SK-N-SH (cell line): ENCODE results near the gene FBN2. TPM values are rescaled to one million over a fixed set of nuclear protein-coding genes. Genes with fewer than 3 reads are reported as not detected.

Source experiments
- CTCF ChIA-PET: fragments of 300-600, 350-600 bp; formaldehyde crosslinking; extraction: SDS; loops from one replicate; lab custom pipeline; 2021; lab: Yijun Ruan, JAX
- POLR2A ChIA-PET: fragments of 350-600 bp; sonication (Branson Sonifier 250); formaldehyde crosslinking; extraction: SDS; loops from one replicate; lab custom pipeline; 2020; ENCODE audit warnings: antibody characterized with exemption, inconsistent platforms; lab: Yijun Ruan, JAX
- DNase-seq: peaks from one replicate; pipeline ENCODE4 v3.0.0; 2012
- H2AFZ ChIP-seq: fragments of 200-600 bp; sonication (generic); 2 replicates; pipeline ENCODE4 v1.8.1; 2016; ENCODE audit warnings: antibody characterized with exemption, mild to moderate bottlenecking, low read depth
- H3F3A ChIP-seq: fragments of 200-600 bp; sonication (generic); replicated peaks from 2 replicates; pipeline ENCODE3; 2016; ENCODE audit warnings: antibody characterized with exemption, mild to moderate bottlenecking; ENCODE audit not compliant: insufficient read depth
- H3K27ac ChIP-seq, 2 experiments: fragments of 200-500 bp in 1 of 2; fragments of 200-600 bp in 1 of 2; sonication (Bioruptor generic) in 1 of 2; sonication (generic), shearing (Covaris generic) in 1 of 2; 2 replicates each; pipeline versions ENCODE4 v1.5.1 to v1.6.1; 2014 to 2016; ENCODE audit warnings: low read depth in 2 of 2, inconsistent platforms in 1 of 2, low read length in 1 of 2, mild to moderate bottlenecking in 1 of 2, mixed read lengths in 1 of 2
- H3K27me3 ChIP-seq: fragments of 200-600 bp; sonication (generic), shearing (Covaris generic); 2 replicates; pipeline ENCODE4 v1.6.1; 2016; ENCODE audit warnings: mixed run types; ENCODE audit not compliant: insufficient read depth
- H3K36me3 ChIP-seq, 2 experiments: fragments of 200-500 bp in 1 of 2; fragments of 200-600 bp in 1 of 2; sonication (Bioruptor generic) in 1 of 2; sonication (generic) in 1 of 2; replicated peaks in 1 of 2; 2 replicates each; pipeline versions ENCODE3 to v1.5.1; 2014 to 2016; ENCODE audit warnings: low read length in 1 of 2, mild to moderate bottlenecking in 1 of 2; ENCODE audit not compliant: insufficient read depth in 2 of 2, control insufficient read depth in 1 of 2
- H3K4me1 ChIP-seq, 2 experiments: fragments of 200-500 bp in 1 of 2; fragments of 200-600 bp in 1 of 2; sonication (Bioruptor generic) in 1 of 2; sonication (generic), shearing (Covaris generic) in 1 of 2; 2 replicates each; pipeline versions ENCODE4 v1.5.1 to v1.6.1; 2014 to 2016; ENCODE audit warnings: low read depth in 1 of 2, low read length in 1 of 2, mixed run types in 1 of 2; ENCODE audit not compliant: insufficient read depth in 2 of 2, control insufficient read depth in 1 of 2
- H3K4me2 ChIP-seq: fragments of 200-600 bp; sonication (generic), shearing (Covaris generic); 2 replicates; pipeline ENCODE4 v1.6.1; 2017; ENCODE audit warnings: mixed run types
- H3K4me3 ChIP-seq, 2 experiments: fragments of 200-500 bp in 1 of 2; fragments of 200-600 bp in 1 of 2; sonication (Bioruptor generic) in 1 of 2; sonication (generic), shearing (Covaris generic) in 1 of 2; 2 replicates each; pipeline versions ENCODE4 v1.5.1 to v1.8.1; 2014 to 2016; ENCODE audit warnings: low read depth in 2 of 2, inconsistent platforms in 1 of 2, low read length in 1 of 2, mild to moderate bottlenecking in 1 of 2, mixed read lengths in 1 of 2, moderate library complexity in 1 of 2
- H3K79me2 ChIP-seq: fragments of 200-600 bp; sonication (generic); 2 replicates; pipeline ENCODE4 v1.8.1; 2017; ENCODE audit warnings: mild to moderate bottlenecking; ENCODE audit not compliant: insufficient read depth
- H3K9ac ChIP-seq: fragments of 200-600 bp; sonication (generic); 2 replicates; pipeline ENCODE4 v1.6.1; 2017; ENCODE audit warnings: mixed run types
- H3K9me2 ChIP-seq: fragments of 200-600 bp; sonication (generic); 2 replicates; pipeline ENCODE4 v1.6.1; 2017; ENCODE audit warnings: mixed run types
- H3K9me3 ChIP-seq: fragments of 200-600 bp; sonication (generic); 2 replicates; pipeline ENCODE4 v1.6.1; 2017; ENCODE audit warnings: mixed run types, mild to moderate bottlenecking, moderate library complexity
- H4K20me1 ChIP-seq: fragments of 200-600 bp; sonication (generic); 2 replicates; pipeline ENCODE4 v1.6.1; 2017; ENCODE audit warnings: mild to moderate bottlenecking, mixed run types; ENCODE audit not compliant: insufficient read depth
- CHD2 ChIP-seq: fragments of 150-350 bp; IDR thresholded peaks from 2 replicates; pipeline ENCODE4 v1.6.1; 2018; ENCODE audit warnings: low read length; ENCODE audit not compliant: partially characterized antibody
- EP300 ChIP-seq, 2 experiments: IDR thresholded peaks; 2 replicates each; pipeline versions ENCODE4 v1.4.0 to v1.6.1; 2012; ENCODE audit warnings: borderline replicate concordance in 1 of 2, low read depth in 1 of 2, low read length in 1 of 2
- FOXJ3 ChIP-seq: sonication (generic); formaldehyde crosslinking; IDR thresholded peaks from 2 replicates; pipeline ENCODE4 v1.5.1; 2020; ENCODE audit warnings: mild to moderate bottlenecking, missing genetic modification reagents
- GABPA ChIP-seq: IDR thresholded peaks from 2 replicates; pipeline ENCODE4 v1.4.0; 2012; ENCODE audit warnings: low read depth, mild to moderate bottlenecking
- NRF1 ChIP-seq: IDR thresholded peaks from 2 replicates; pipeline ENCODE4 v1.6.1; 2012; ENCODE audit warnings: low read depth, mild to moderate bottlenecking, low read length
- POLR2AphosphoS5 ChIP-seq: IDR thresholded peaks from 2 replicates; pipeline ENCODE4 v1.6.1; 2012; ENCODE audit warnings: low read depth, low read length
- RCOR1 ChIP-seq: fragments of 150-350 bp; IDR thresholded peaks from 2 replicates; pipeline ENCODE4 v1.6.1; 2017; ENCODE audit warnings: antibody characterized with exemption, low read length
- RFX5 ChIP-seq: IDR thresholded peaks from 2 replicates; pipeline ENCODE4 v1.6.1; 2012; ENCODE audit warnings: mild to moderate bottlenecking, improper control_type of control experiment, low read length
- RXRA ChIP-seq: IDR thresholded peaks from 2 replicates; pipeline ENCODE4 v1.4.0; 2012; ENCODE audit warnings: low read depth, mild to moderate bottlenecking, borderline replicate concordance
- SIN3A ChIP-seq: IDR thresholded peaks from 2 replicates; pipeline ENCODE4 v1.6.1; 2012; ENCODE audit warnings: low read depth, mild to moderate bottlenecking, low read length, moderate library complexity, borderline replicate concordance
- SMC3 ChIP-seq: IDR thresholded peaks from 2 replicates; pipeline ENCODE4 v1.6.1; 2012; ENCODE audit warnings: low read depth, low read length, improper control_type of control experiment
- TAF1 ChIP-seq: IDR thresholded peaks from 2 replicates; pipeline ENCODE4 v1.6.1; 2012; ENCODE audit warnings: low read depth, mild to moderate bottlenecking, low read length, moderate library complexity, borderline replicate concordance
- YY1 ChIP-seq: IDR thresholded peaks from 2 replicates; pipeline ENCODE4 v1.4.0; 2012; ENCODE audit warnings: low read depth, mild to moderate bottlenecking
- WGBS: methylation state at CpG from one replicate; pipeline ENCODE4 v1.1.6; 2017; ENCODE audit warnings: low lambda C conversion rate; 5-methylcytosine and 5-hydroxymethylcytosine counted together
- polyA plus RNA-seq, 3 experiments: library from polyadenylated mRNA; depleted of rRNA; stranded (reverse); fragments of >200 nt; gene quantifications; 2 replicates each; pipeline ENCODE4 v1.2.3, GENCODE V29; 2012
- TF ChIP-seq, protein P1 (sequence below): fragments of 150-350 bp; IDR thresholded peaks from 2 replicates; pipeline ENCODE4 v1.6.1; 2017; ENCODE audit warnings: antibody characterized with exemption, low read length, low read depth, borderline replicate concordance
- TF ChIP-seq, protein P2 (sequence below): IDR thresholded peaks from 2 replicates; pipeline ENCODE4 v1.6.1; 2012; ENCODE audit warnings: mild to moderate bottlenecking, low read depth, low read length, moderate library complexity
- TF ChIP-seq, protein P3 (sequence below): IDR thresholded peaks from 2 replicates; pipeline ENCODE4 v1.4.0; 2012; ENCODE audit warnings: low read depth, borderline replicate concordance
- TF ChIP-seq, protein P4 (sequence below): fragments of 150-350 bp; IDR thresholded peaks from 2 replicates; pipeline ENCODE4 v1.6.1; 2016; ENCODE audit warnings: mild to moderate bottlenecking, low read depth, low read length
- TF ChIP-seq, protein P5 (sequence below): IDR thresholded peaks from 2 replicates; pipeline ENCODE4 v1.4.0; 2012; ENCODE audit warnings: low read depth, borderline replicate concordance

FBN2 gene
- polyA plus RNA-seq, 1 of the 3 experiments (the other 2 are of a cell fraction): 2.2 TPM

DNA sequence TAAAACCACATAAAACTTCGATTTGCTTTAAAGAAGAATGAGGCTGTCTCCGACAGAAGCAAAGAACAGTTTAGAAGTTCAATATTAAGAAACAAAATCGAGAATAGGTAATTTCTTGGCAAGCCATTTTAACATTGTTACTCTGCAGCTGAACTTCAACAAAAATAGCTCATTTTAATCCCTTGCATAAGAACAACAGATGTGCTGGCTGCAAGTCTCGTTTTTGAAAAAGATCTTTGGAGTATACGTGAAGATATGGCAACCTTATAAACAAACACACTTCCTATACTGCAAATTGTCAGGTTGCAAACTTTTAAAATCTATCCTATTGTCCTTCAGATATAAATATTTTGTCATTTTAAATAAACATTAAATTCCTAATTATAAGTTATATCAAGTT is 71.5 kb downstream of the FBN2 start:
- Histone ChIP-seq H3K4me2 (no peak overlapping the region), H3K79me2 (no peaks in the 10 kb centered on the region), H3K36me3 (no peaks in the 10 kb centered on the region), H3F3A (no peaks in the 10 kb centered on the region), H4K20me1 (no peaks in the 10 kb centered on the region), H3K9ac (no peak overlapping the region), H3K9me3 (no peaks in the 10 kb centered on the region), H3K4me1 (no peaks in the 10 kb centered on the region; a peak in 1 of 4 replicates), H3K27ac (no peak overlapping the region), H3K4me3 (no peak overlapping the region), H2AFZ (no peak overlapping the region), H3K9me2 (no peaks in the 10 kb centered on the region), H3K27me3 (no peaks in the 10 kb centered on the region)
- 6% methylated on average over 5 of the region's 5 CpGs for WGBS
- ChIA-PET POLR2A (no interaction called here), CTCF (interaction anchor here (1.1 kb wide), 1 partner anchor 33 kb away, joined by 4 read pairs; no protein-coding TSS in a partner anchor)
- DNase-seq: no peak
- no peak for TF ChIP-seq GABPA
- no peak for TF ChIP-seq RXRA
- TF ChIP-seq POLR2AphosphoS5: no peak
- TF ChIP-seq, protein P1, sequence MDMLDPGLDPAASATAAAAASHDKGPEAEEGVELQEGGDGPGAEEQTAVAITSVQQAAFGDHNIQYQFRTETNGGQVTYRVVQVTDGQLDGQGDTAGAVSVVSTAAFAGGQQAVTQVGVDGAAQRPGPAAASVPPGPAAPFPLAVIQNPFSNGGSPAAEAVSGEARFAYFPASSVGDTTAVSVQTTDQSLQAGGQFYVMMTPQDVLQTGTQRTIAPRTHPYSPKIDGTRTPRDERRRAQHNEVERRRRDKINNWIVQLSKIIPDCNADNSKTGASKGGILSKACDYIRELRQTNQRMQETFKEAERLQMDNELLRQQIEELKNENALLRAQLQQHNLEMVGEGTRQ: no peak
- no peak for TF ChIP-seq SMC3
- no peak for TF ChIP-seq NRF1
- TF ChIP-seq, protein P2, sequence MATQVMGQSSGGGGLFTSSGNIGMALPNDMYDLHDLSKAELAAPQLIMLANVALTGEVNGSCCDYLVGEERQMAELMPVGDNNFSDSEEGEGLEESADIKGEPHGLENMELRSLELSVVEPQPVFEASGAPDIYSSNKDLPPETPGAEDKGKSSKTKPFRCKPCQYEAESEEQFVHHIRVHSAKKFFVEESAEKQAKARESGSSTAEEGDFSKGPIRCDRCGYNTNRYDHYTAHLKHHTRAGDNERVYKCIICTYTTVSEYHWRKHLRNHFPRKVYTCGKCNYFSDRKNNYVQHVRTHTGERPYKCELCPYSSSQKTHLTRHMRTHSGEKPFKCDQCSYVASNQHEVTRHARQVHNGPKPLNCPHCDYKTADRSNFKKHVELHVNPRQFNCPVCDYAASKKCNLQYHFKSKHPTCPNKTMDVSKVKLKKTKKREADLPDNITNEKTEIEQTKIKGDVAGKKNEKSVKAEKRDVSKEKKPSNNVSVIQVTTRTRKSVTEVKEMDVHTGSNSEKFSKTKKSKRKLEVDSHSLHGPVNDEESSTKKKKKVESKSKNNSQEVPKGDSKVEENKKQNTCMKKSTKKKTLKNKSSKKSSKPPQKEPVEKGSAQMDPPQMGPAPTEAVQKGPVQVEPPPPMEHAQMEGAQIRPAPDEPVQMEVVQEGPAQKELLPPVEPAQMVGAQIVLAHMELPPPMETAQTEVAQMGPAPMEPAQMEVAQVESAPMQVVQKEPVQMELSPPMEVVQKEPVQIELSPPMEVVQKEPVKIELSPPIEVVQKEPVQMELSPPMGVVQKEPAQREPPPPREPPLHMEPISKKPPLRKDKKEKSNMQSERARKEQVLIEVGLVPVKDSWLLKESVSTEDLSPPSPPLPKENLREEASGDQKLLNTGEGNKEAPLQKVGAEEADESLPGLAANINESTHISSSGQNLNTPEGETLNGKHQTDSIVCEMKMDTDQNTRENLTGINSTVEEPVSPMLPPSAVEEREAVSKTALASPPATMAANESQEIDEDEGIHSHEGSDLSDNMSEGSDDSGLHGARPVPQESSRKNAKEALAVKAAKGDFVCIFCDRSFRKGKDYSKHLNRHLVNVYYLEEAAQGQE: no peak
- no peak for TF ChIP-seq RFX5
- TF ChIP-seq RCOR1: no peak
- no peak for TF ChIP-seq CHD2
- TF ChIP-seq EP300 (IDR thresholded peaks at IDR 0.05; ENCODE audit: borderline replicate concordance in 1 of 2, low read depth in 1 of 2, low read length in 1 of 2): no peak
- TF ChIP-seq, protein P3, sequence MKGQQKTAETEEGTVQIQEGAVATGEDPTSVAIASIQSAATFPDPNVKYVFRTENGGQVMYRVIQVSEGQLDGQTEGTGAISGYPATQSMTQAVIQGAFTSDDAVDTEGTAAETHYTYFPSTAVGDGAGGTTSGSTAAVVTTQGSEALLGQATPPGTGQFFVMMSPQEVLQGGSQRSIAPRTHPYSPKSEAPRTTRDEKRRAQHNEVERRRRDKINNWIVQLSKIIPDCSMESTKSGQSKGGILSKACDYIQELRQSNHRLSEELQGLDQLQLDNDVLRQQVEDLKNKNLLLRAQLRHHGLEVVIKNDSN: no peak
- TF ChIP-seq, protein P4, sequence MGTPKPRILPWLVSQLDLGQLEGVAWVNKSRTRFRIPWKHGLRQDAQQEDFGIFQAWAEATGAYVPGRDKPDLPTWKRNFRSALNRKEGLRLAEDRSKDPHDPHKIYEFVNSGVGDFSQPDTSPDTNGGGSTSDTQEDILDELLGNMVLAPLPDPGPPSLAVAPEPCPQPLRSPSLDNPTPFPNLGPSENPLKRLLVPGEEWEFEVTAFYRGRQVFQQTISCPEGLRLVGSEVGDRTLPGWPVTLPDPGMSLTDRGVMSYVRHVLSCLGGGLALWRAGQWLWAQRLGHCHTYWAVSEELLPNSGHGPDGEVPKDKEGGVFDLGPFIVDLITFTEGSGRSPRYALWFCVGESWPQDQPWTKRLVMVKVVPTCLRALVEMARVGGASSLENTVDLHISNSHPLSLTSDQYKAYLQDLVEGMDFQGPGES: no peak
- TF ChIP-seq, protein P5, sequence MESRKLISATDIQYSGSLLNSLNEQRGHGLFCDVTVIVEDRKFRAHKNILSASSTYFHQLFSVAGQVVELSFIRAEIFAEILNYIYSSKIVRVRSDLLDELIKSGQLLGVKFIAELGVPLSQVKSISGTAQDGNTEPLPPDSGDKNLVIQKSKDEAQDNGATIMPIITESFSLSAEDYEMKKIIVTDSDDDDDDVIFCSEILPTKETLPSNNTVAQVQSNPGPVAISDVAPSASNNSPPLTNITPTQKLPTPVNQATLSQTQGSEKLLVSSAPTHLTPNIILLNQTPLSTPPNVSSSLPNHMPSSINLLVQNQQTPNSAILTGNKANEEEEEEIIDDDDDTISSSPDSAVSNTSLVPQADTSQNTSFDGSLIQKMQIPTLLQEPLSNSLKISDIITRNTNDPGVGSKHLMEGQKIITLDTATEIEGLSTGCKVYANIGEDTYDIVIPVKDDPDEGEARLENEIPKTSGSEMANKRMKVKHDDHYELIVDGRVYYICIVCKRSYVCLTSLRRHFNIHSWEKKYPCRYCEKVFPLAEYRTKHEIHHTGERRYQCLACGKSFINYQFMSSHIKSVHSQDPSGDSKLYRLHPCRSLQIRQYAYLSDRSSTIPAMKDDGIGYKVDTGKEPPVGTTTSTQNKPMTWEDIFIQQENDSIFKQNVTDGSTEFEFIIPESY: no peak
- TF ChIP-seq TAF1: no peak
- no peak for TF ChIP-seq YY1
- TF ChIP-seq FOXJ3 (CRISPR knock-in tag): no peak
- no peak for TF ChIP-seq SIN3A
- TF ChIP-seq, all 33 proteins: peak for 0
